Pons (tissue), 1 donor: Measurements from ENCODE around the gene TMEM89.

Source experiments
- DNase-seq: peaks from one replicate; pipeline ENCODE4 v3.0.0-alpha.2; 2016; ENCODE audit warnings: low spot score

Gene TMEM89

DNA sequence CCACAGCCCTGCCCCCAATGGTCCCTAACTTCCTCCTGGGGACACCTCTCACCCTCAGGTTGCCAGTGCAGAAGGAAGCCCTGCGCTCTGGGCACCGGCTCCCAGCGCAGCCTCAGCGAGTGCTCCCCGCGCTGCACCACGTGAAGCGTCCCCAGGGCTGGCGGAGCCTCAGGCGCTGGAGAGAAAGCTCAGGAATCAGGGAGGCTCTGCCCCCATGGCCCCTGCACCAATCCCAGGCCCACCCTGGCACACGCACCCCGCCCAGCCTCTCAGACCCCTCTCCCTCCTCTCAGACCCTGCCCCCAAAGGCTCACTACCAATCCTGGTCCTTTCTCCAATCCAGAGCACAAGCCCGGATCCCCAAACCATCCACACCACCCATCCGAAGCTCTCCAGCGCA is 33.3 kb downstream of the TMEM89 start:
- DNase-seq = no peak

DNA sequence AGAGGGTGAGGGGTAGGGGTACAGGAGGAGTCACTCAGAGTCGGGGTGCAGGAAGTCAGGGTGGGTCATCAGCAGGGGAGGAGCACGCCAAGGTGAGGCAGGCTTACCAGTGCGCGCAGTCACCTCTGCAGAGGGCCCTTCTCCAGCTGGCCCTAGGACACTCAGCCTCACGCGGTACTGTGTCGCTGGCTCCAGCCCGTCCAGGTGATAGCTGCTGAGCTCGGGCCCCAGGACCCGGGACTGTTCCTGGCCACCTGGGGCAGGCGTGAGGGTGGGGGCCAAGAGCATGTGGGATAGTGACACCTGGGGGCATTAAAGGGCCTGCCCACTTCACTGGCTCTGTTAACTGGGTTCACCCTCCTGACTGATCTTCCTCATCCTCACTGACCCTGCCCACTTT is 33.9 kb downstream of the TMEM89 start:
- DNase-seq = no peak

DNA sequence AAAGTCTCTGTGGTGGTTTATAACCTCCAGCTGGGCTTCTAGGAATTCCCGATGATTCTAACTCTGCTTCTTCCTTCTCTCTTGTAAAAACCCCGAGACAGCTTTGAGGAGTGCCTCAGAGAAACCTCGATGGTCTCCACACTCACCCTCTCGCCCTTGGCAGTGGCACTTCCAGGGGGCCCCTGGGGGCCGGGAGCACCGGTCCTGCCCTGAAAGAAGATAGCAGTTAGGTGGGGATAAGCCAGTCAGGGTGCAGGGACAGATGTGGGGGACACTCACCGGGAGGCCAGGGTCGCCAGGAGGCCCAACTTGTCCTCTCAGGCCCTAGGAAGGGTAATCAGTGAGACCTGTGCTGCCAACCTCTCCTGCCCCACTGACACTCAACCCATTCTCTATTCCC is 36.2 kb downstream of the TMEM89 start:
- DNase-seq = no peak

DNA sequence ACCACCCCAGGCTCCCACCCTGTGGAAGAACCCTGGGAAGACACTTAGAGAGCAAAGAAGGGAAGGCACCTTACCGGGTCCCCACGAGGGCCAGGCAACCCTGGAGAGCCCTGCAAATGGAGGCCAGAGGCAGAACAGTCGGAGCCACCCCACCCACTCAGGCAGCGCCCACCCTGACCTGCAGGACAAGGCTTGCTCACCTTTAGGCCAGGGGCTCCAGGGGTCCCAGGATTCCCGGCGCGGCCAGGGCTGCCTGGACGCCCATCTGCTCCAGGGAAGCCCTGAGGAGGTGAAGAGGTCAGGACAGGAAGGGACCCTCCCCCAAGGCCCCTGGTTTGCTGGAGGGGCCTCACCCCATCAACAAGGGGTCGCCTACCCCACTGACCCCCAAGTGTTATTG is 36.7 kb downstream of the TMEM89 start:
- DNase-seq = no peak

DNA sequence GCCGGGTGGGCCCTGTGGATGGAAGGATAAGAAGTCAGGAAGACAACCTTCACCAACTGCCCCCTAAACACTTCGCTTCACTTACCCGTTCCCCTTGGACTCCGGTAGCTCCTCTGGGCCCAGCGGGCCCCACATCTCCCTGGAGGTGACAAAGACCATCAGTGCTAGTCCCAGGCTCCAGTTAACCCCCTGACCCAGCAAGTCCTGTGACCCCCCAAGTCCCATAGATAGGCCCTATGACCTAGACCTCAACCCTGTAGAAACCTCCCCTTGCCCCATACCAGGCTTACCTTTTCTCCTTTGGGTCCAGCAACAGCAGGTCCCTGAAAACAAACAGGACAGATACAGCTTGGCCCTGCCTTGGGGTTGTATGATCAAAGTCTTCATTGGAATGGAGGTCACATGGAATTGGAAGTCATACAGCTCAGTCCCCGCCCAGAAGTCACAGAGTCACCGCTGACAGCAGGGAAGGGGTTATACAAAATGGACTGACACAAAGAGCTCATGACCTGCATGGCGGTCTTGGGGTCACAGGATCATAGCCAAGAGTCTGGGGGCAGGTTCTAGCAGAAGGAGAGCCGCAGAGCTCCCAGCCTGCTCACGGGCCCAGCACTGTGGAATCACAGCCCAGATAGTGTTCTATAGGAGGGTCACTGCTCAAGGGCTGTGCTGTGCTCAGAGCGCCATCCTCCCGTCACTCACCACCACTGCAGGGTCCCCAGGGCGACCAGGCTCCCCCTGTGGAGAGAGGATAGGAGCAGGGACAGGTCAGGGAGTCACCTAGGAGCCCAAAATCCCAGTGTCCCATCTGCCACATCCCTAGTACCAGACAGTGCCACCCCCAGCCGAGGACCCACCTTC is 39.7 kb downstream of the TMEM89 start:
- DNase-seq = no peak

DNA sequence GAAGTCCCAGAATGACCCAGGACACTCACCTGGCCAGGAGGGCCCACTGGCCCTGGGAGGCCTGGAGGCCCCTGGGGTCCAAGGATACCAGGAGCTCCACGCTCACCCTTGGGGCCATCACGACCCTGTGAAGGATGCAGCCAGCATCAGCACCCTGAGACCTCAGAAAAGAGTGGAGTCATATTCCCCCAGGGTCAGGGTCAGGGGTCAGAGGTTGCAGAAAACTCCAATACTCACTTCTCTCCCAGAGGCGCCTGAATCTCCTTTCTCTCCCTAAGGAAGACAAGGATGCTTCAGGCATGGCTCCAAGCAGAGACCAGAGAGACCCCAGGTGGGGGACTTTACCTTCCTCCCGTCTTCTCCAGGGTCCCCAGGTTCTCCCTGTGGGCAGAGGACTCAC is 44.9 kb downstream of the TMEM89 start:
- DNase-seq = no peak

DNA sequence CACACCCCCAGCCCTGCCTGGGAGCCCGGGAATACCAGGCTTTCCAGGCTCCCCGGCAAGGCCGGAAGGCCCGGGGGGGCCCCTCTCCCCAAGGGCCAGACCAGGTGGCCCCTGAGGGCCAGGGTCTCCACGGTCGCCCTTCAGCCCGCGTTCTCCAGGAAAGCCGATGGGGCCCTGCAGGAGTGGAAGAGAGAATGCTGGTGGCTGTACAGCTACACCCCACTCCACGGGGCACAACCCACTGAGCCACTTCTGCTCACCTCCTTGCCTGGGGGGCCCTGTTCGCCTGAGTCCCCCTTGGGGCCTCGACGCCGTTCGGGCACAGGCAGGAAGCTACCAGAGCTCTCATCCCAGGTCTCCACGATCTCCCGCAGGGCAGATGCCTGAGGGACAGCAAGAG is 46.2 kb downstream of the TMEM89 start:
- DNase-seq = no peak

DNA sequence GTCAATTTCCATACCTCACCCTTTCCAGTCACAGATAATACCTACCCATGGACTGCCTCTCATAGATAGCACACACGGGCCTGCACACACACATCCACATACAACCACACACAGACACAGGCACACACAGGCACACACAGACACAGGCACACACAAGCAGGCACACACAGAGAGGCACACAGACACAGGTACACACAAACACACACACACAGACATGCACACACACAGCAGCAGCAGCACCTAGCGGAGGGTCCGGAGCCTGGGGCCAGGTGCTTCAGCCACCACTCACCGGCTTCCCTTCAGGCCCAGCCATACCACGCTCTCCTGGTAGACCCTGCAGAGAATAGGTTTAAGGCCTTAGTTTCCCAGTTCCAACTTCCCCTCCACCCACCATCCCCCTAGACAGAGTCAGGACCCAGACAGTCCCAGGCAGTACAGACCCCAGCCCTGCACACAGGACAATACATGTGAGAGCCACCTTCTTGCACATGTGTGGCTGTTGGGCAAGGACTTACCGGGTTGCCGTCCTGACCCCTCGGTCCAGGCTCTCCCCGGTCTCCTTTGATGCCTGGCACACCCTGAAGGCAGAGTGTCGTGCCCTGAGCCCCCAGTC is 47.5 kb downstream of the TMEM89 start:
- no peak for DNase-seq

DNA sequence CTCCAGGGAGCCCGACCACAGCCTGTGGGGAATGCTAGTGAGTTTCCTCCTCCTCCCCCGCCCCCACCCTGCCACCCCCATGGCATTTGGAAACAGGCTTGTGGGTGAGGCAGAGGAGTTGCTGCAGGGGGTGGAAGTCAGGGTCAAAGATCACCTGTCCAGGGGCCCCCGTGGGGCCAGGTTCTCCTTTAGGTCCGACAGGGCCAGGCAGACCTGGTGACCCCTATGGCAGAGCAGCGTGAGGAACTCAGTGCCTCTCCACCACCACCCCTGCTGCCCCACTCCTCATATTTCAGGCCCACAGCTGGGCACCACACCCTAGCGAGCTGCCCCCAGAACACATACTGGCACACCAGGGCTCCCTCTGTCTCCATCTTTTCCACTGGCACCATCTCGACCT is 49.1 kb downstream of the TMEM89 start:
- no peak for DNase-seq

DNA sequence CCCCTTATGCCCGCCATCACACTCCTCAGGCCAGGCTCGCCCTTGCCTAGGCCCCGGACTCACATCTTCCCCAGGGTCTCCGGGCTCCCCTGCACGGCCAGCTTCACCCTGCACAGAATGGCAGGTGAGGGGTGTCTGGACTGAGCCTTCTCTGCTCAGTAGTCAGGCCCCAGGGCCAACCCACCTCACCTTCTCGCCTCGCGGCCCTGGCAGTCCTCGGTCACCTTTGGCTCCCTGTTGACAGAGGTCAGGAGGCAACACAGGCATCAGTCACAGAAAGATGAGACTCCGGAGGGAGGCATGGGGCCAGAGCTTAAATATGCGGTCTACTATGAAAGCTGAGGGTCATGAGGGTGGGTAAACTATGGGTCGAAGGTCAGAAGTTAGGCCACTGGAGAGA is 49.6 kb downstream of the TMEM89 start:
- DNase-seq = no peak
